Measurements from ENCODE around the gene ADCY10.

Gene ADCY10

GRCh38 chr1:167775178-167775577, 138.8 kb downstream of the ADCY10 start:
- no peaks in the 10 kb centered on the region for H3K27me3 ChIP-seq
- peaks cover 5 to 44% (median 14%) of the 10 kb centered on the region in 3 donors for H3K36me3 ChIP-seq
- no peak overlapping the region for H3K27ac ChIP-seq
- H3K4me3 ChIP-seq = no peak overlapping the region
- intact Hi-C loops (cut with DNase I; ENCODE audit: low total_unique reads) = no loop called here
- no peak for DNase-seq
- peaks cover 0 to 30% (median 7%) of the 10 kb centered on the region in 4 donors for H3K4me1 ChIP-seq
- H3K9me3 ChIP-seq = no peaks in the 10 kb centered on the region
- TF ChIP-seq, protein P1, sequence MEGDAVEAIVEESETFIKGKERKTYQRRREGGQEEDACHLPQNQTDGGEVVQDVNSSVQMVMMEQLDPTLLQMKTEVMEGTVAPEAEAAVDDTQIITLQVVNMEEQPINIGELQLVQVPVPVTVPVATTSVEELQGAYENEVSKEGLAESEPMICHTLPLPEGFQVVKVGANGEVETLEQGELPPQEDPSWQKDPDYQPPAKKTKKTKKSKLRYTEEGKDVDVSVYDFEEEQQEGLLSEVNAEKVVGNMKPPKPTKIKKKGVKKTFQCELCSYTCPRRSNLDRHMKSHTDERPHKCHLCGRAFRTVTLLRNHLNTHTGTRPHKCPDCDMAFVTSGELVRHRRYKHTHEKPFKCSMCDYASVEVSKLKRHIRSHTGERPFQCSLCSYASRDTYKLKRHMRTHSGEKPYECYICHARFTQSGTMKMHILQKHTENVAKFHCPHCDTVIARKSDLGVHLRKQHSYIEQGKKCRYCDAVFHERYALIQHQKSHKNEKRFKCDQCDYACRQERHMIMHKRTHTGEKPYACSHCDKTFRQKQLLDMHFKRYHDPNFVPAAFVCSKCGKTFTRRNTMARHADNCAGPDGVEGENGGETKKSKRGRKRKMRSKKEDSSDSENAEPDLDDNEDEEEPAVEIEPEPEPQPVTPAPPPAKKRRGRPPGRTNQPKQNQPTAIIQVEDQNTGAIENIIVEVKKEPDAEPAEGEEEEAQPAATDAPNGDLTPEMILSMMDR (IDR thresholded peaks at IDR 0.05) = no peak

- Histone ChIP-seq H3K36me3 (peaks cover 4 to 46% (median 14%) of the 10 kb centered on the region in 3 donors), H3K4me3 (no peak overlapping the region), H3K4me1 (peaks cover 0 to 30% (median 7%) of the 10 kb centered on the region in 4 donors), H3K27ac (no peak overlapping the region), H3K9me3 (no peaks in the 10 kb centered on the region), H3K27me3 (no peaks in the 10 kb centered on the region)
- DNase-seq = no peak
- TF ChIP-seq, protein P1 (IDR thresholded peaks at IDR 0.05) = no peak
- intact Hi-C loops (cut with DNase I; ENCODE audit: low total_unique reads) = no loop called here
These were observed 139.2 kb downstream of the ADCY10 start for GRCh38 chr1:167774710-167775109.

DNA sequence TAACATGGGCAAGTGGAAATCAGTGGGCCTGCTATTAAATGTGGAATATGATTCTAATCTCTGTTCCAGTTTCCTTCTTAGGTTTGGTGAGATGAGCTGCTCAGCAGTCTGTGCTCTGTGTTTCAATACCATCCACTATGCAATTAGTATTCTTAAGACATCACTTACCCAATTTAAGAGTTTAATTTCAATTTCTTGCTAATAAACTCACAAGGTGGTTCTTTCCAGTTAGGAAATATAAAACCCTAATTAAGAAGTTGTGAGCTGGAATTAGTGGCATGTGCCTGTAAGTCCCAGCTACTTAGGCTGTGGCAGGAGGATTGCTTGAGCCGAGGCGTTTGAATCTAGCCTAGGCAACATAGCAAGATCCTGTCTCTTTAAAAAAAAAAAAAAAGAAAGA, 140.4 kb downstream of the ADCY10 start:
- TF ChIP-seq, protein P1 (IDR thresholded peaks at IDR 0.05) = no peak
- Histone ChIP-seq H3K27me3 (no peaks in the 10 kb centered on the region), H3K9me3 (no peaks in the 10 kb centered on the region), H3K4me1 (peaks cover 0 to 30% (median 7%) of the 10 kb centered on the region in 4 donors), H3K36me3 (peaks cover 5 to 56% (median 23%) of the 10 kb centered on the region in 3 donors), H3K27ac (no peak overlapping the region), H3K4me3 (no peak overlapping the region)
- intact Hi-C loops (cut with DNase I; ENCODE audit: low total_unique reads) = no loop called here
- DNase-seq = no peak

GRCh38 chr1:167772436-167772835, 141.5 kb downstream of the ADCY10 start:
- TF ChIP-seq, protein P1 (IDR thresholded peaks at IDR 0.05) = no peak
- no peak overlapping the region for H3K27ac ChIP-seq

GRCh38 chr1:167770127-167770526, 143.8 kb downstream of the ADCY10 start:
- Histone ChIP-seq H3K27me3 (no peaks in the 10 kb centered on the region), H3K36me3 (peaks cover 10 to 57% (median 40%) of the 10 kb centered on the region in 3 donors), H3K9me3 (no peaks in the 10 kb centered on the region), H3K4me3 (no peak overlapping the region), H3K27ac (no peak overlapping the region), H3K4me1 (peaks cover 0 to 12% (median 0%) of the 10 kb centered on the region in 4 donors)
- TF ChIP-seq, protein P1 (IDR thresholded peaks at IDR 0.05) = no peak
- DNase-seq = no peak
- intact Hi-C loops (cut with DNase I; ENCODE audit: low total_unique reads) = no loop called here

More at GRCh38 chr1:167772436-167772835, 141.5 kb downstream of the ADCY10 start:
- Histone ChIP-seq H3K36me3 (peaks cover 5 to 53% (median 30%) of the 10 kb centered on the region in 3 donors), H3K9me3 (no peaks in the 10 kb centered on the region), H3K4me3 (no peak overlapping the region), H3K4me1 (peaks cover 0 to 30% (median 7%) of the 10 kb centered on the region in 4 donors), H3K27me3 (no peaks in the 10 kb centered on the region)
- DNase-seq = no peak
- intact Hi-C loops (cut with DNase I; ENCODE audit: low total_unique reads) = no loop called here

DNA sequence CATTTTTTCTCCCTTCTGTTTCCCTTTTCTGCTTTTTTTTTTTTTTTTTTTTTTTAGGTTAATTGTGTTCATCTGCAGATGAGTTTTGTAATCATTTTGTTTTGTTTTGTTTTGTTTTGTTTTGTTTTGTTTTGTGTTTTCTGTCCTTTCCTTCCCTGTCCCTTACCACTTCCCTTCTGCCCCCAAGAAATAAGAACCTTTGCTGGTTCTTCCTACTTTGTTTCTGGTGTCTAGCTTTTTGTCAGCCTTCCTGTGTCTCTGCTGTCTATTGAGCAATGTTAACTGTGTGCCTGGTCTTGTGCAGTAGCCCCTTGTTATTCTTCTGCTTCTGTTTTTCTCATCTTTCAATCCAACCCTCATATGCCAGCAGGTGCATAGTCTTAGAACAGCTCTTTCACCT, 146.2 kb downstream of the ADCY10 start:
- TF ChIP-seq, protein P1 (IDR thresholded peaks at IDR 0.05) = no peak
- no peak overlapping the region for H3K27ac ChIP-seq
- H3K4me3 ChIP-seq = no peak overlapping the region
- peaks cover 10 to 47% (median 40%) of the 10 kb centered on the region in 3 donors for H3K36me3 ChIP-seq
- intact Hi-C loops (cut with DNase I; ENCODE audit: low total_unique reads) = no loop called here
- H3K27me3 ChIP-seq = no peaks in the 10 kb centered on the region
- no peak for DNase-seq
- peaks cover 0 to 16% (median 8%) of the 10 kb centered on the region in 4 donors for H3K4me1 ChIP-seq
- no peaks in the 10 kb centered on the region for H3K9me3 ChIP-seq
